ENCODE measurements around the gene SYCE3. TPM values are rescaled to one million over a fixed set of nuclear protein-coding genes. Genes with fewer than 3 reads are reported as not detected.

SYCE3 gene
- total and polyA plus RNA-seq, 9 of the 15 experiments (the other 6 are each of a cell fraction or from before 2014, with no cell fraction given): 0.56 TPM; not detected in 8

- TF ChIP-seq RBM22 (IDR thresholded peaks at IDR 0.05; ENCODE audit: low read depth, low read length, poor library complexity, severe bottlenecking): no peak
- TF ChIP-seq ATF7 (IDR thresholded peaks at IDR 0.05): peak; percentile 71
- no peak for TF ChIP-seq GTF2B (IDR thresholded peaks at IDR 0.05; ENCODE audit: extremely low read depth, insufficient read length)
- TF ChIP-seq IRF9 (tag; IDR thresholded peaks at IDR 0.05): 0 out of 2 replicates have a peak, but pooled peaks have one; percentile 26
- no peak for TF ChIP-seq TSHZ1 (CRISPR knock-in tag; IDR thresholded peaks at IDR 0.05)
- TF ChIP-seq POLR2B (IDR thresholded peaks at IDR 0.05; ENCODE audit: low read depth, partially characterized antibody): no peak
- TF ChIP-seq HNRNPH1 (optimal IDR thresholded peaks at IDR 0.05; ENCODE audit: low read depth, low read length): no peak
- TF ChIP-seq MNT (conservative IDR thresholded peaks at IDR 0.05): no peak
- TF ChIP-seq GMEB1 (CRISPR knock-in tag; IDR thresholded peaks at IDR 0.05): no peak
- TF ChIP-seq RFX1 (IDR thresholded peaks at IDR 0.05): no peak
- no peak for TF ChIP-seq HDGF (IDR thresholded peaks at IDR 0.05)
- no peak for TF ChIP-seq SIRT6 (IDR thresholded peaks at IDR 0.05; ENCODE audit: low read depth, low read length)
- TF ChIP-seq TAF7 (tag; IDR thresholded peaks at IDR 0.05): 0 out of 2 replicates have a peak, but pooled peaks have one; percentile 17
- TF ChIP-seq ZNF395 (CRISPR knock-in tag; IDR thresholded peaks at IDR 0.05): 0 out of 2 replicates have a peak, but pooled peaks have one; percentile 9
- no peak for TF ChIP-seq PTTG1 (tag; IDR thresholded peaks at IDR 0.05; ENCODE audit: low read depth)
- no peak for TF ChIP-seq HIVEP1 (CRISPR knock-in tag; IDR thresholded peaks at IDR 0.05)
Observed at GRCh38 chr22:50545522-50546325, 17.0 kb downstream of the SYCE3 start, which contains the start of gene KLHDC7B (continued).

Data from K562 (cell line).